ENCODE results near the gene KRTAP10-8. TPM values are rescaled to one million over a fixed set of nuclear protein-coding genes. Genes with fewer than 3 reads are reported as not detected.

Gene KRTAP10-8
- total RNA-seq, 1 experiment from 2014 or later, result not detected

- BruUV-seq (replicated peaks), result no TSS peak
- Histone ChIP-seq H3K27ac (ENCODE audit: low read length) (no peak overlapping the region), H3K36me3 (ENCODE audit: low read depth, low read length) (no peaks in the 10 kb centered on the region), H3K9me2 (replicated peaks; ENCODE audit: low read length) (no peaks in the 10 kb centered on the region), H3K9me3 (ENCODE audit: low read length) (peaks cover 5% of the 10 kb centered on the region; the same call in 1 of the 2 replicates), H3K4me1 (ENCODE audit: insufficient read depth, low read length) (no peaks in the 10 kb centered on the region), H4K20me1 (ENCODE audit: low read length) (no peaks in the 10 kb centered on the region), H3K4me2 (ENCODE audit: low read length) (no peak overlapping the region), H3F3A (ENCODE audit: low read length, unreplicated experiment) (no peaks in the 10 kb centered on the region), H3K27me3 (ENCODE audit: low read length) (no peaks in the 10 kb centered on the region), H3K4me3 (ENCODE audit: low read length) (no peak overlapping the region), H3K9ac (ENCODE audit: low read length) (no peak overlapping the region), H2AFZ (ENCODE audit: low read length) (no peak overlapping the region), H3K79me2 (ENCODE audit: low read length) (no peaks in the 10 kb centered on the region)
- DNase-seq (no peak), ATAC-seq (no peak)
- ChIA-PET POLR2A (ENCODE audit: unreplicated experiment) (no interaction called here), CTCF (no interaction called here)
- intact Hi-C loops (cut with micrococcal nuclease), result no loop called here
- TF ChIP-seq EZH2 (IDR thresholded peaks at IDR 0.05; ENCODE audit: low read length, unreplicated experiment), result no peak
- TF ChIP-seq EZH2phosphoT487 (IDR thresholded peaks at IDR 0.05; ENCODE audit: borderline replicate concordance, low read length), result no peak
- TF ChIP-seq CTCF (conservative IDR thresholded peaks at IDR 0.05; ENCODE audit: low read depth, low read length), result no peak
Measured at GRCh38 chr21:44566403-44566802, 45.5 kb upstream of the KRTAP10-8 start.

- ATAC-seq (no peak), DNase-seq (no peak)
- no peaks in the 10 kb centered on the region for H4K20me1 ChIP-seq (ENCODE audit: low read length)
- H3K27ac ChIP-seq (ENCODE audit: low read length), result no peak overlapping the region
- no peak overlapping the region for H3K4me2 ChIP-seq (ENCODE audit: low read length)
- ChIA-PET POLR2A (ENCODE audit: unreplicated experiment) (no interaction called here), CTCF (no interaction called here)
- no peaks in the 10 kb centered on the region for H3K36me3 ChIP-seq (ENCODE audit: low read depth, low read length)
- BruUV-seq (replicated peaks), result no TSS peak
- no peaks in the 10 kb centered on the region for H3K4me1 ChIP-seq (ENCODE audit: insufficient read depth, low read length)
- no peaks in the 10 kb centered on the region for H3F3A ChIP-seq (ENCODE audit: low read length, unreplicated experiment)
- H3K27me3 ChIP-seq (ENCODE audit: low read length), result no peaks in the 10 kb centered on the region
- H3K9me3 ChIP-seq (ENCODE audit: low read length), result peaks cover 5% of the 10 kb centered on the region; the same call in 1 of the 2 replicates
- intact Hi-C loops (cut with micrococcal nuclease), result no loop called here
- no peaks in the 10 kb centered on the region for H3K9me2 ChIP-seq (replicated peaks; ENCODE audit: low read length)
- no peak overlapping the region for H3K9ac ChIP-seq (ENCODE audit: low read length)
- no peaks in the 10 kb centered on the region for H3K79me2 ChIP-seq (ENCODE audit: low read length)
- H2AFZ ChIP-seq (ENCODE audit: low read length), result no peak overlapping the region
- TF ChIP-seq EZH2phosphoT487 (IDR thresholded peaks at IDR 0.05; ENCODE audit: borderline replicate concordance, low read length), result no peak
- H3K4me3 ChIP-seq (ENCODE audit: low read length), result no peak overlapping the region
Measured at GRCh38 chr21:44567481-44568171, 44.3 kb upstream of the KRTAP10-8 start.

GRCh38 chr21:44568261-44568660, 43.6 kb upstream of the KRTAP10-8 start:
- ATAC-seq, result no peak

More at GRCh38 chr21:44568261-44568660, 43.6 kb upstream of the KRTAP10-8 start:
- Histone ChIP-seq H3K27me3 (ENCODE audit: low read length) (no peaks in the 10 kb centered on the region), H3K9ac (ENCODE audit: low read length) (no peak overlapping the region), H3K27ac (ENCODE audit: low read length) (no peak overlapping the region), H3F3A (ENCODE audit: low read length, unreplicated experiment) (no peaks in the 10 kb centered on the region), H3K9me2 (replicated peaks; ENCODE audit: low read length) (no peaks in the 10 kb centered on the region), H2AFZ (ENCODE audit: low read length) (no peak overlapping the region), H4K20me1 (ENCODE audit: low read length) (no peaks in the 10 kb centered on the region), H3K4me3 (ENCODE audit: low read length) (no peak overlapping the region), H3K36me3 (ENCODE audit: low read depth, low read length) (no peaks in the 10 kb centered on the region), H3K9me3 (ENCODE audit: low read length) (peaks cover 5% of the 10 kb centered on the region; the same call in 1 of the 2 replicates), H3K79me2 (ENCODE audit: low read length) (no peaks in the 10 kb centered on the region), H3K4me2 (ENCODE audit: low read length) (no peak overlapping the region), H3K4me1 (ENCODE audit: insufficient read depth, low read length) (peaks cover 2% of the 10 kb centered on the region)
- POLR2A ChIA-PET (ENCODE audit: unreplicated experiment), result no interaction called here
- DNase-seq, result no peak
- intact Hi-C loops (cut with micrococcal nuclease), result no loop called here
- BruUV-seq (replicated peaks), result no TSS peak
- TF ChIP-seq EZH2phosphoT487 (IDR thresholded peaks at IDR 0.05; ENCODE audit: borderline replicate concordance, low read length), result no peak
- TF ChIP-seq CTCF (conservative IDR thresholded peaks at IDR 0.05; ENCODE audit: low read depth, low read length), result no peak
- TF ChIP-seq EZH2 (IDR thresholded peaks at IDR 0.05; ENCODE audit: low read length, unreplicated experiment), result no peak
- CTCF ChIA-PET, result no interaction called here
